ENCODE measurements around the gene ZNHIT1. TPM values are rescaled to one million over a fixed set of nuclear protein-coding genes. Genes with fewer than 3 reads are reported as not detected.

The ZNHIT1 gene
- polyA plus RNA-seq, 1 of the 3 experiments (the other 2 are of a cell fraction), result 101 TPM

DNA sequence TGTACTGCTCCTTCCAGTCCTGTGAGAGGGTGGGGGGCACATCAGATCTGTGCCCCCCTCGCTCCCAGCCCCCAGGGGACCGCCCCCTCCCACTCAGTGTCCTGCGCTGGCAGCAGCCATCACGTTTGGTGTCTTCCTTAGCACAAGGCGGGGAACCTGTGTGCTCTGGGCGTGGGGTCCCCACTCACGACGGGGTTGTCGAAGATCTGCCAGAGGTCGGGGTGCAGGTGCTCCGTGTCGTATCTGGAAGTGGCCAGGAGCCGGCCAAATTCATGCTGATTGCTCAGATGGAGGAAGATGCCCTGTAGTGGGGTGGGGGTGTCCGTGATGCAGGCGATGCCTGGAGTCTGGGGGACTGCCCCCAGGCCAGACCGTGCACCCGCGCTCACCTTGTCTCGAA, 7.8 kb upstream of the ZNHIT1 start:
- H3K36me3 ChIP-seq (replicated peaks in 1 of 2; ENCODE audit: control insufficient read depth in 1 of 2, insufficient read depth in 2 of 2, low read length in 1 of 2), result peaks cover 29 to 43% of the 10 kb centered on the region in 2 experiments
- TF ChIP-seq CHD2 (IDR thresholded peaks at IDR 0.05; ENCODE audit: low read length, partially characterized antibody), result no peak
- no peak for TF ChIP-seq REST (IDR thresholded peaks at IDR 0.05; ENCODE audit: low read depth, low read length)
- TF ChIP-seq SMC3 (IDR thresholded peaks at IDR 0.05; ENCODE audit: low read depth, low read length), result no peak
- TF ChIP-seq FOSL2 (IDR thresholded peaks at IDR 0.05; ENCODE audit: borderline replicate concordance, low read depth), result no peak
- no peak for TF ChIP-seq SIN3A (IDR thresholded peaks at IDR 0.05; ENCODE audit: borderline replicate concordance, low read depth, low read length)
- no peak for TF ChIP-seq RXRA (IDR thresholded peaks at IDR 0.05; ENCODE audit: borderline replicate concordance, low read depth)
- TF ChIP-seq TEAD4 (IDR thresholded peaks at IDR 0.05; ENCODE audit: borderline replicate concordance, insufficient read depth), result no peak
- no peak for TF ChIP-seq NFIC (IDR thresholded peaks at IDR 0.05; ENCODE audit: borderline replicate concordance)
- TF ChIP-seq EP300 (IDR thresholded peaks at IDR 0.05; ENCODE audit: borderline replicate concordance in 1 of 2, low read depth in 1 of 2, low read length in 1 of 2), result no peak
- no peak for TF ChIP-seq FOXM1 (IDR thresholded peaks at IDR 0.05; ENCODE audit: low read depth)
- TF ChIP-seq MXI1 (IDR thresholded peaks at IDR 0.05; ENCODE audit: low read depth, low read length), result no peak
- TF ChIP-seq PBX3 (IDR thresholded peaks at IDR 0.05), result no peak
- TF ChIP-seq GATA2 (CRISPR knock-in tag; IDR thresholded peaks at IDR 0.05), result no peak
- TF ChIP-seq TCF12 (IDR thresholded peaks at IDR 0.05), result no peak
- no peak for TF ChIP-seq ELF1 (IDR thresholded peaks at IDR 0.05)
- no peak overlapping the region for H2AFZ ChIP-seq (ENCODE audit: low read depth)
- no peak for DNase-seq
- H3K27me3 ChIP-seq (ENCODE audit: insufficient read depth), result no peaks in the 10 kb centered on the region
- no peaks in the 10 kb centered on the region for H3K9me3 ChIP-seq
- H3K79me2 ChIP-seq (ENCODE audit: insufficient read depth), result peaks cover 14% of the 10 kb centered on the region; the same call in 1 of the 2 replicates
- H3K4me3 ChIP-seq (ENCODE audit: low read depth in 2 of 2, low read length in 1 of 2), result no peak overlapping the region
- WGBS (ENCODE audit: low lambda C conversion rate), result 94% methylated on average over 18 of the region's 19 CpGs
- peaks cover 4 to 6% of the 10 kb centered on the region in 2 experiments; a peak in 2 of 4 replicates for H3K4me1 ChIP-seq (ENCODE audit: control insufficient read depth in 1 of 2, insufficient read depth in 2 of 2, low read depth in 1 of 2, low read length in 1 of 2)
- ChIA-PET CTCF (interaction anchor here (0.7 to 1.8 kb wide), 3 partner anchors 17 to 34 kb away, joined by 4 to 9 read pairs (median 4); no protein-coding TSS in a partner anchor), POLR2A (no interaction called here)
- H3K9me2 ChIP-seq, result no peaks in the 10 kb centered on the region
- H3K4me2 ChIP-seq, result no peak overlapping the region
- no peak overlapping the region for H3K27ac ChIP-seq (ENCODE audit: low read depth in 2 of 2, low read length in 1 of 2)
- peaks cover 9% of the 10 kb centered on the region for H3F3A ChIP-seq (replicated peaks; ENCODE audit: insufficient read depth)
- H3K9ac ChIP-seq, result no peak overlapping the region
- H4K20me1 ChIP-seq (ENCODE audit: insufficient read depth), result no peaks in the 10 kb centered on the region
